ENCODE data around the gene NCK2.

The NCK2 gene

GRCh38 chr2:105744909-105745853 lies at the start of gene NCK2:
Gene NCK2, plus strand, starts transcription at chr2:105744912. Its CDS starts 110,152 bp downstream, at chr2:105855064.
- DNase-seq (ENCODE audit: low spot score): no peak

- DNase-seq (ENCODE audit: low spot score): no peak
Measured at GRCh38 chr2:105697781-105698449, 46.8 kb upstream of the NCK2 start.

GRCh38 chr2:105698820-105699219 lies 45.9 kb upstream of the NCK2 start:
- DNase-seq (ENCODE audit: low spot score): no peak

- no peak for DNase-seq (ENCODE audit: low spot score)
Measured at GRCh38 chr2:105701042-105701441, 43.7 kb upstream of the NCK2 start.

GRCh38 chr2:105708697-105709096 lies 36.0 kb upstream of the NCK2 start:
- DNase-seq (ENCODE audit: low spot score): no peak

GRCh38 chr2:105711394-105711793 lies 33.3 kb upstream of the NCK2 start:
- no peak for DNase-seq (ENCODE audit: low spot score)

GRCh38 chr2:105712166-105712915 lies 32.4 kb upstream of the NCK2 start:
- no peak for DNase-seq (ENCODE audit: low spot score)

GRCh38 chr2:105712981-105713596 lies 31.6 kb upstream of the NCK2 start:
- DNase-seq (ENCODE audit: low spot score): no peak

- DNase-seq (ENCODE audit: low spot score): no peak
Measured at GRCh38 chr2:105714141-105714540, 30.6 kb upstream of the NCK2 start.

- DNase-seq (ENCODE audit: low spot score): no peak
Measured at GRCh38 chr2:105718846-105719481, 25.7 kb upstream of the NCK2 start.

- DNase-seq (ENCODE audit: low spot score): no peak
Measured at GRCh38 chr2:105721991-105722511, 22.7 kb upstream of the NCK2 start.

GRCh38 chr2:105722726-105723297 lies 21.9 kb upstream of the NCK2 start:
- DNase-seq (ENCODE audit: low spot score): no peak

- DNase-seq (ENCODE audit: low spot score): no peak
Measured at GRCh38 chr2:105723431-105723830, 21.3 kb upstream of the NCK2 start.

- DNase-seq (ENCODE audit: low spot score): no peak
Measured at GRCh38 chr2:105725388-105725787, 19.3 kb upstream of the NCK2 start.

GRCh38 chr2:105730170-105730569 lies 14.5 kb upstream of the NCK2 start:
- no peak for DNase-seq (ENCODE audit: low spot score)

- DNase-seq (ENCODE audit: low spot score): no peak
Measured at GRCh38 chr2:105731511-105731910, 13.2 kb upstream of the NCK2 start.

GRCh38 chr2:105732101-105732500 lies 12.6 kb upstream of the NCK2 start:
- DNase-seq (ENCODE audit: low spot score): no peak

- DNase-seq (ENCODE audit: low spot score): no peak
Measured at GRCh38 chr2:105732955-105733607, 11.6 kb upstream of the NCK2 start.

GRCh38 chr2:105733875-105734274 lies 10.8 kb upstream of the NCK2 start:
- DNase-seq (ENCODE audit: low spot score): no peak

- DNase-seq (ENCODE audit: low spot score): no peak
Measured at GRCh38 chr2:105734762-105735538, 9.8 kb upstream of the NCK2 start.
